NCI-H446 (cell line): ENCODE measurements around the gene IL10RA.
"Not testable (repeated sequence)": the region's sequence is repeated elsewhere in the genome, so short reads cannot be mapped to it uniquely, and the experiment has no call there.

Experiments
- DNase-seq, 2 experiments: peaks; one replicate each; lab custom pipeline; 2025; lab: John Stamatoyannopoulos, UW

The IL10RA gene

GRCh38 chr11:117985953-117986887, at the start of gene IL10RA:
IL10RA (plus strand) TSS chr11:117986394; CDS start chr11:117986468, 74 bp downstream.
- DNase-seq = peak; percentile 60 to 88

- DNase-seq = no peak
Measured at GRCh38 chr11:117936973-117937372, 49.2 kb upstream of the IL10RA start.

GRCh38 chr11:117940736-117941135, 45.5 kb upstream of the IL10RA start:
- no peak for DNase-seq

- DNase-seq = no peak
Measured at GRCh38 chr11:117941163-117941707, 45.0 kb upstream of the IL10RA start.

- DNase-seq = no peak
Measured at GRCh38 chr11:117941976-117942654, 44.1 kb upstream of the IL10RA start.

GRCh38 chr11:117944554-117944953, 41.6 kb upstream of the IL10RA start:
- no peak for DNase-seq

- DNase-seq = no peak
Measured at GRCh38 chr11:117945047-117945810, 41.0 kb upstream of the IL10RA start.

GRCh38 chr11:117946156-117946841, 39.9 kb upstream of the IL10RA start:
- no peak for DNase-seq

- DNase-seq = peak; percentile 89 to 94
Measured at GRCh38 chr11:117946842-117947526, 39.2 kb upstream of the IL10RA start.

GRCh38 chr11:117947751-117948150, 38.4 kb upstream of the IL10RA start:
- not testable (repeated sequence) for DNase-seq

GRCh38 chr11:117948466-117948865, 37.7 kb upstream of the IL10RA start:
- DNase-seq = not testable (repeated sequence)

- DNase-seq = no peak
Measured at GRCh38 chr11:117949062-117949461, 37.1 kb upstream of the IL10RA start.

- DNase-seq = peak in 1 of 2 experiments; percentile 8
Measured at GRCh38 chr11:117950301-117950700, 35.9 kb upstream of the IL10RA start.

GRCh38 chr11:117950993-117951961, 34.9 kb upstream of the IL10RA start:
- no peak for DNase-seq

- no peak for DNase-seq
Measured at GRCh38 chr11:117953024-117953671, 33.0 kb upstream of the IL10RA start.

GRCh38 chr11:117958949-117959348, 27.2 kb upstream of the IL10RA start:
- DNase-seq = no peak

GRCh38 chr11:117959438-117960149, 26.6 kb upstream of the IL10RA start:
- DNase-seq = no peak

- DNase-seq = no peak
Measured at GRCh38 chr11:117960406-117960805, 25.8 kb upstream of the IL10RA start.
